ENCODE results near the gene HNF1A.

Gene HNF1A

DNA sequence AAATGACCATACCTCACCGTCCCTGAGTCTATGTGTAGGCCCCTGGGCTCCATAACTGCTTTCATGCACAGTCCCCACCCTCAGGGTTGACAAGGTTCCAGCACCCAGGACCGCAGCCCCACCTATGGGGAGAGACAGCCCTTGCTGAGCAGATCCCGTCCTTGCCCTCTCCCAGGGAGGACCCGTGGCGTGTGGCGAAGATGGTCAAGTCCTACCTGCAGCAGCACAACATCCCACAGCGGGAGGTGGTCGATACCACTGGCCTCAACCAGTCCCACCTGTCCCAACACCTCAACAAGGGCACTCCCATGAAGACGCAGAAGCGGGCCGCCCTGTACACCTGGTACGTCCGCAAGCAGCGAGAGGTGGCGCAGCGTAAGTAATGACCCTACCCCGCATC, 10.3 kb downstream of the HNF1A start:
- no peak for DNase-seq (ENCODE audit: low read depth, low spot score)

DNA sequence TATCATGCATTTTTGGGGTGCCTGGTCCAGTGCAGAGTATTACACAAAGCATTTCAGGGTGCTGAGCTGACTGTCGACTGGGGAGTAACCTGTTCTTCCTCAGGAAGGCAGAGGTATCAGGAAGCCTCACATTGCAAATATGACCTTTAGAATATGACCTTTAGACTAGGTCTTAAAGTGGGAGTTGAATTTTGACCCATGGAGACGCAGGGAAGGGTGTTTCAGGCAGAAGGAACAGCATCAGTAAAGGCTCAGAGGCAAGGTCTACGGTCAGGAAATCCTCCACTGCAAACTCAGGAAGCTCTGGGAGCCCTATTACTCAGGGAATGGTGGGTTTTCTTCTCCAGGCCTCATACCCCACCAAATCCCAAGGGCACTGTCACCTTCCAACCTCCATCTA, 11.3 kb downstream of the HNF1A start:
- no peak for DNase-seq (ENCODE audit: low read depth, low spot score)

DNA sequence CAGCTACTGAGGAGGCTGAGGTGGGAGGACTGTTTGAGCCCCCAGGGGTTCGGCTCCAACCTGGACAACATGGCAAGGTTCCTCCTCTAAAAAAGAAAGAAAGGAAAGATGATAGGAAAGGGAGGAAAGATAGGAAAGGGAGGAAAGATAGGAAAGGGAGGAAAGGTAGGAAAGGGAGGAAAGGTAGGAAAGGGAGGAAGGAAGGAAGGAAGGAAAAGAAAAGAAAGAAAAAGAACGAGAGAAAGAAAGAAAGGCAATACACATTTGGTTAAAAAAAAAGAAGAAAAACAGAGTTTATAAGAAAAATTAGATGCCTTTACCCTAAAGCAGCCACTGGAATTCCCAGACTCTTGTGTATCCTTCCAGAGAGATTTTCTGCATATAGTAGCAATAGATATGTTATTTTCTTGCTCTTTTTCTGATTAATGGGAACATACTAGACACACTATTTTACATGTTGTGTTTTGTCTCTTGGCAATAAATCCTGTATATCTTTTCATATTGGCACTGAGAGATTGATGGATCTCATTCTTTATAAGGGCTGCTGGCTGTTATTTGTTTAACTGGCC, 12.2 kb downstream of the HNF1A start:
- DNase-seq (ENCODE audit: low read depth, low spot score) = no peak

DNA sequence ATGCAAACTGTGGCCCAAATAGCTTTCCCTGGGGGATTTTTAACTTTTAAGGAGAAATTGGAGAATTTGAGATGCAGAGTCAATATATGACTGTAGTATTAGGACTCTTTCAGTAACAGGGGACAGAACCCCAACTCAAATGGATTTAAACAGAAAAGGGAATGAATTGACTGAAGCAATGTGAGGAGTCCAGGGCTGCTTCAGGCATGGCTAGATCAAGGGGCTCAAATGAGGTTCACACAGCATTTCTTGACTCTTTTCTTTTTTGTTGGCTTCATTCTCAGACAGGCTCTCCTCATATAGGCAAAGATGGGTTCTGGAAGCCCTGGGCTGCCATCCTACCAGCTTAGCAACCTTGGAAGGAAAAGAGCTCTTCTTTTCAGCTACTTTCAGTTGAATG, 13.6 kb downstream of the HNF1A start:
- DNase-seq (ENCODE audit: low read depth, low spot score) = no peak

DNA sequence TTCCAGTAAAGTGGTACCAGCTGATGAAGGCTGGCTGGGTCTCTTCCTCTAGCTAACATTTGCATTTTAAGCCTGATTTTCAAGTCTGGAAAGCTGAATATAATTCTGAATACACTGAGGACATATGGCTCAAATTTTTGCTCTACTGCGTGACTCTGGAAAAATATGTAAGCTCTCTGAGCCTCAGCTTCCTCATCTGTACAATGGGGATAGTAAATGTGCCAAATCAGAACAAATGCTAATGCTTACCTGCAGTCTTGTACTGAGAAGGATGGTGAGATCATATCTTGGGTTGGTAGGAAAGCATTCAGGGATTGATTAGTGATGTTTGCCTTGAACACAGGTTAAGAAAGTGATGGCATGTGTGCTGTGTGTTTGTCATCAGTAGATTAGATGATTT, 14.6 kb downstream of the HNF1A start:
- no peak for DNase-seq (ENCODE audit: low read depth, low spot score)

DNA sequence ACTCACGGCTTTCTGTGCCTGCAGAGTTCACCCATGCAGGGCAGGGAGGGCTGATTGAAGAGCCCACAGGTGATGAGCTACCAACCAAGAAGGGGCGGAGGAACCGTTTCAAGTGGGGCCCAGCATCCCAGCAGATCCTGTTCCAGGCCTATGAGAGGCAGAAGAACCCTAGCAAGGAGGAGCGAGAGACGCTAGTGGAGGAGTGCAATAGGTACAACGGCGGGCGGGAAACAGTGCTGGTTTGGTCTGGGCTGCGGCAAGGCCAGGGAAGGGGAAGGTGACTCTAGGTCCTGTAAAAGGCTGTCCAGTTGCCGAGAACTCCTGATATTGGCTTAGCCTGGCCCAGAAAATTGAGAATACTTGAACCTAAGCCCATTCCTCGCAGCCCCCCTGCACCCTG, 15.2 kb downstream of the HNF1A start:
- DNase-seq (ENCODE audit: low read depth, low spot score) = no peak

DNA sequence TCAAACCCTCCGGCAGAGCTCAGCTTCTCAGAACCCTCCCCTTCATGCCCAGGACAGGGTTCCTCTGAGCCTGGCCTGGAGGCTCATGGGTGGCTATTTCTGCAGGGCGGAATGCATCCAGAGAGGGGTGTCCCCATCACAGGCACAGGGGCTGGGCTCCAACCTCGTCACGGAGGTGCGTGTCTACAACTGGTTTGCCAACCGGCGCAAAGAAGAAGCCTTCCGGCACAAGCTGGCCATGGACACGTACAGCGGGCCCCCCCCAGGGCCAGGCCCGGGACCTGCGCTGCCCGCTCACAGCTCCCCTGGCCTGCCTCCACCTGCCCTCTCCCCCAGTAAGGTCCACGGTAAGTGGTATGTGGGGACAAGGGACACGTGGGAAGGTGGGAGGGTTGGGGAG, 15.7 kb downstream of the HNF1A start:
- DNase-seq (ENCODE audit: low read depth, low spot score) = no peak

DNA sequence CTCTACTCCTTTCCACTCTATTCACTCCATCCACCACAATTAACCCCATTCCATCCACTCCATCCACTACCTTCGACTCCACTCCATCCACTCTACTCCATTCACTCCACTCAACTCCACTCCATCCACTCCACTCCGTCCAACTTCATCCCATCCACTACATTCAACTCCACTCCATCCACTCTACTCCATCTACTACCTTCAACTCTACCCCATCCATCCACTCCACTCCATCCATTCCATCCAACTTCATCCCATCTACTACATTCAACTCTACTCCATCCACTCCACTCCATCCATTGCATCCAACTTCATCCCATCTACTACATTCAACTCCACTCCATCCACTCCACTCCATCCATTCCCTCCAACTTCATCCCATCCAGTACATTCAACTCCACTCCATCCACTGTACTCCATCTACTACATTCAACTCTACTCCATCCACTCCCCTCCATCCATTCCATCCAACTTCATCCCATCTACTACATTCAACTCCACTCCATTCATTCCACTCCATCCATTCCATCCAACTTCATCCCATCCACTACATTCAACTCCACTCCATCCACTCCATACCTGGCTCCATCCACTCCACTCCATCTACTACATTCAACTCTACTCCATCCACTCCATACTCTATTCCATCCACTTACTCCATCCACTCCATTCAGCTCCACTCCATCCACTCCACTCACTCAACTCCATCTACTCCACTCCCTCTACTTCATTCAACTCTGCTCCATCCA, 16.4 kb downstream of the HNF1A start:
- no peak for DNase-seq (ENCODE audit: low read depth, low spot score)

DNA sequence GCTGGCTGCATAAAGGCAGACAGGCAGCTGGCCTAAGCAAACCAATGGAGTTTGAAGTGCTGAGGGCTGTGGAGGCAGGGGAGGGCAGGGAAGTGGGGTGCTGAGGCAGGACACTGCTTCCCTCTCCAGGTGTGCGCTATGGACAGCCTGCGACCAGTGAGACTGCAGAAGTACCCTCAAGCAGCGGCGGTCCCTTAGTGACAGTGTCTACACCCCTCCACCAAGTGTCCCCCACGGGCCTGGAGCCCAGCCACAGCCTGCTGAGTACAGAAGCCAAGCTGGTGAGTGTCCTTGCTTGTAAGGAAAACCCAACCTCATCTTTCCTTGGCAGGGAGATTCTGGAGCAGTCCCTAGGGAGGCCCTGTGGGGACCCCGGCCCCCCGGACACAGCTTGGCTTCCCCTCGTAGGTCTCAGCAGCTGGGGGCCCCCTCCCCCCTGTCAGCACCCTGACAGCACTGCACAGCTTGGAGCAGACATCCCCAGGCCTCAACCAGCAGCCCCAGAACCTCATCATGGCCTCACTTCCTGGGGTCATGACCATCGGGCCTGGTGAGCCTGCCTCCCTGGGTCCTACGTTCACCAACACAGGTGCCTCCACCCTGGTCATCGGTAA, 17.9 kb downstream of the HNF1A start:
- DNase-seq (ENCODE audit: low read depth, low spot score) = no peak

DNA sequence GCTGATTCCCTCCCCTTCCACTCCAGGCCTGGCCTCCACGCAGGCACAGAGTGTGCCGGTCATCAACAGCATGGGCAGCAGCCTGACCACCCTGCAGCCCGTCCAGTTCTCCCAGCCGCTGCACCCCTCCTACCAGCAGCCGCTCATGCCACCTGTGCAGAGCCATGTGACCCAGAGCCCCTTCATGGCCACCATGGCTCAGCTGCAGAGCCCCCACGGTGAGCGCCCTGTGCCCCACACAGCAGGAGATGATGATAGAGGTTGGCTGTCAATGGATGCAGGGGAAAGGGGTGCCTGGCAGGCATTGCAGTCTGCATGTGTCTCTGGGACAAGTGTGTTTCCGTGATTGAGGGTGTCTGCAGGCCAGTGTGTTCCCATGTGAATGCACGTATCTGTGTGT, 19.1 kb downstream of the HNF1A start:
- no peak for DNase-seq (ENCODE audit: low read depth, low spot score)

DNA sequence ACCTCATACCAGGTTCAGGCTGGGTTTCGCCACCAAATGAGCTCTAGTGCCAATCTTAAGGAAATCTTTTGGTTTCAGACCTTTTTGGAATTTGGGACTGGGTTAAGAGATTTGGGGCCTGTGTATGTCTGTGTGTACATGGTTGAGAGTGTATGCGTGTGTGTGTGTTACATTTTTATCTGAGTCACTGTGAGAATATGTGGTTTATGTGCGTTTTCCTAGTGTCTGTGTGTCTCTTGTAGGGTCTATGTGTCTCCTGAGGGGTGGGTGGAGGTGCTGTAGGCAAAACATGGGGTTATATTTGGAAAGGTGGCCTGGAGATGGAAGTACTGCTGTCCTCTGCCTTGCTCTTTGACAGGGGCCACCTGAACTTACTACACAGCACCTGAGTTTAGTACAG, 20.1 kb downstream of the HNF1A start:
- no peak for DNase-seq (ENCODE audit: low read depth, low spot score)

DNA sequence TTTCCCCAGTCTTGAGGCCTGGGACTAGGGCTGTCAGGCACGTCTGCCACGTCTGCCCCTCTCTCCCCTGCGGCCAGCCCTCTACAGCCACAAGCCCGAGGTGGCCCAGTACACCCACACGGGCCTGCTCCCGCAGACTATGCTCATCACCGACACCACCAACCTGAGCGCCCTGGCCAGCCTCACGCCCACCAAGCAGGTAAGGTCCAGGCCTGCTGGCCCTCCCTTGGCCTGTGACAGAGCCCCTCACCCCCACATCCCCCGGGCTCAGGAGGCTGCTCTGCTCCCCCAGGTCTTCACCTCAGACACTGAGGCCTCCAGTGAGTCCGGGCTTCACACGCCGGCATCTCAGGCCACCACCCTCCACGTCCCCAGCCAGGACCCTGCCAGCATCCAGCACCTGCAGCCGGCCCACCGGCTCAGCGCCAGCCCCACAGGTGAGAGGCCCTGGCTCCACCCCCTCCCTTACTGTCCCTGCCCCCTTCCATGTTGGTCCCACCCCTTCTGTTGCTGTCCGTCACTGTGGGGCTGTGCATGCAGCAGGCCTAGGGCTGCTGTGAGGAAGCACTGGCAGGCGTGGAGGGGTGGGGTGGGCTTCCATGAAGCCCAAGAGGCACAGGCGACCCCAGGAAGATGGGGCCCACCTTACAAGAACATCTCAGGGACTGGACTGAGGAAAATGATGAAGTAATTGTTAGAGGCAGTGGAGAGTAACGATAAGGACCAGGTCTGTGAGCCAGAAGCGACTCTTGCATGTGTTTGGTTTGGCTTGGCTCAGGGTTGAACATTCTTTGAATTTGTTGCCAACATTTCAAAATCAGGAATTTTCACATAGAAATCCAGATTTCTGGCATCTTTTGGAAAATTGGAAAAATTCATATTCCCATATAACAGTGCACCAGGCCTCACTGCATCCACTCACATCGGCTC, 21.1 kb downstream of the HNF1A start:
- DNase-seq (ENCODE audit: low read depth, low spot score) = no peak

DNA sequence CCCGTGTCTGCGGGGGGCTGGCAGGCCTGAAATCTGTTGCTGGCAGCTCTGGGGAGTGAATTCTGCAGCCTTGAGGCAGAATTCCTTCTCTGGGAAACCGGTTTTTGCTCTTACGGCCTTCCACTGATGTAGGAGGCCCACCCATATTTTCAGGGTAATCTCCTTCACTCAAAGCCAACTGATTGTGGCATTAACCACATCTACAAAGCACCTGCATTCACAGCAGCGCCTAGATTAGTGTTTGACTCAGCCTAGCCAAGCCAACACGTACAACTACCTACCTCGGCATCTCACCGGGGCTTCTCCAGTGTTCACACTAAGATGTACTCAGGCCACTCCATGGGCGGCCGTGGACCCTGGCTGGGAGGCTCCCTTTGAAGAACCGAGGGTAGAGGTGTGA, 22.2 kb downstream of the HNF1A start:
- no peak for DNase-seq (ENCODE audit: low read depth, low spot score)

DNA sequence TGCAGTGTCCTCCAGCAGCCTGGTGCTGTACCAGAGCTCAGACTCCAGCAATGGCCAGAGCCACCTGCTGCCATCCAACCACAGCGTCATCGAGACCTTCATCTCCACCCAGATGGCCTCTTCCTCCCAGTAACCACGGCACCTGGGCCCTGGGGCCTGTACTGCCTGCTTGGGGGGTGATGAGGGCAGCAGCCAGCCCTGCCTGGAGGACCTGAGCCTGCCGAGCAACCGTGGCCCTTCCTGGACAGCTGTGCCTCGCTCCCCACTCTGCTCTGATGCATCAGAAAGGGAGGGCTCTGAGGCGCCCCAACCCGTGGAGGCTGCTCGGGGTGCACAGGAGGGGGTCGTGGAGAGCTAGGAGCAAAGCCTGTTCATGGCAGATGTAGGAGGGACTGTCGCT, 22.7 kb downstream of the HNF1A start:
- DNase-seq (ENCODE audit: low read depth, low spot score) = no peak

DNA sequence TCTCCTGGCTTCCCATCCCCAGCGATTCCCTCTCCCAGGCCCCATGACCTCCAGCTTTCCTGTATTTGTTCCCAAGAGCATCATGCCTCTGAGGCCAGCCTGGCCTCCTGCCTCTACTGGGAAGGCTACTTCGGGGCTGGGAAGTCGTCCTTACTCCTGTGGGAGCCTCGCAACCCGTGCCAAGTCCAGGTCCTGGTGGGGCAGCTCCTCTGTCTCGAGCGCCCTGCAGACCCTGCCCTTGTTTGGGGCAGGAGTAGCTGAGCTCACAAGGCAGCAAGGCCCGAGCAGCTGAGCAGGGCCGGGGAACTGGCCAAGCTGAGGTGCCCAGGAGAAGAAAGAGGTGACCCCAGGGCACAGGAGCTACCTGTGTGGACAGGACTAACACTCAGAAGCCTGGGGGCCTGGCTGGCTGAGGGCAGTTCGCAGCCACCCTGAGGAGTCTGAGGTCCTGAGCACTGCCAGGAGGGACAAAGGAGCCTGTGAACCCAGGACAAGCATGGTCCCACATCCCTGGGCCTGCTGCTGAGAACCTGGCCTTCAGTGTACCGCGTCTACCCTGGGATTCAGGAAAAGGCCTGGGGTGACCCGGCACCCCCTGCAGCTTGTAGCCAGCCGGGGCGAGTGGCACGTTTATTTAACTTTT, 23.6 kb downstream of the HNF1A start:
- DNase-seq (ENCODE audit: low read depth, low spot score) = no peak

DNA sequence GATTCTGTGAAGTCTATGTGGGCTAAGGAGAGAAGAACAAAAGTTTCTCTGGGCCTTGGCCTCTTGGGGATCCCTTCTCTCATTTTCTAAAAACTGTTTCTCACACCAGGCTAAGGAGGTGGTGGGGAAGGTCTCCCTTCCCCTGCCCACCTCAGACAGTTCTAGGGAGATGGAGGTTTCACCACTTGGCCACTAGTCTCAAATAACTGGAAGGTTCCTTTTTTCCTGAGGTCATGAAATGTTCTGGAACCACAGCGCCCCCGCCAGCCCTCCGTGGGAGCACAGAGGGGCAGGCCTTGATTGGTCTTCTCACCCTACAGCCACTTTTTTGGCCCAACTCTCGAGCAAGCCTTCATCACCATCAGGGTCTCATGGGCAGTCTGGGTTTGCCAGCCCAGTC, 25.3 kb downstream of the HNF1A start:
- DNase-seq (ENCODE audit: low read depth, low spot score) = no peak

DNA sequence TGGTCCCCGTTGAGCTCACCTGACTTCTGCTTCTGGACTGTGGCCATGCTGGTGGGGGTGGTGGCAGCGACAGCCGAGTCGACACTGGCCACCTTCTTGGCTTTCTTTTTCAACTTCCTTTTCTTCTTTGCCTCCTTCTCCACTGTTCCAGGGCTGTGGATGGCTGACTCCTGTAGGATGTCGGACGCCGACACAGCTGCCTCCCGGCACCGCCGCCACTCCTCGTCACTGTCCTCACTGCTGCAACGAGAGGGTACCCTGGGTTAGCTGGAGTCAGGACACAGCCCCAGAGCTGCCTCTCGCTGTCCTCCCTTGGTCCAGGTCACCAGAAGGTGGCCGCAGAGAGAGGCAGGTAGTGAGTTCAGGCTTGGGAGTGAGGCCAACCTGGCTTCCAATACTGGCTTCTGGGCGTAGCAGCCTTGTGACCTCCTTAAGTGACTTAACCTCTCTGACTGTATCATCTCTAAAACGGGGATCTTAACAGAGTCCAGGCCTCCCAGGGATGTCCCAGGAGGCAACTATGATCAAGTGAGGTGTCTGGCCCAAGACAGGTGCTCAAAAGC, 26.0 kb downstream of the HNF1A start:
- DNase-seq (ENCODE audit: low read depth, low spot score) = no peak

DNA sequence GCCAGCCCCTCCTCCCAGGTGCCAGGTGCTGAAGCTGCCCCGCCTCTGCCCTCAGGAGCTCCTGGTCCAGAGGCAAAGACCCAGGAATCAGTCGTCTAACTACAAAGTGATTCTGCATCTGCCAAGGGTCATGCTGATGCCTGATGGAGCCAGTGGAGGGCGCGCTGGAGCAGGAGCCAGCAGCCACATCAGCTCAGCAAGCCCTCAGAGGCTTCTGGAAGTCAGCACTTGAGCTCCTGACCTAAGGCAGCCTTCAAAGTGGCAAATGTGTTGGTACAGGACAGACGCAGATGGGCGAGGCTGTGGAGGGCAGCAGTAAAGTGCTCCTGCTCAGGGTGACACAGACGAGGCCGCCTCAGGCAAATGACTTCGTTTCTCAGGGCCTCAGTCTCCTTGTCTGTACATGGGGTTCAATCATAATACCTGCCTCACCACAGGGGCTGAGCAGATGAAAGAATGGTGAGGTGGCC, 27.0 kb downstream of the HNF1A start:
- no peak for DNase-seq (ENCODE audit: low read depth, low spot score)

DNA sequence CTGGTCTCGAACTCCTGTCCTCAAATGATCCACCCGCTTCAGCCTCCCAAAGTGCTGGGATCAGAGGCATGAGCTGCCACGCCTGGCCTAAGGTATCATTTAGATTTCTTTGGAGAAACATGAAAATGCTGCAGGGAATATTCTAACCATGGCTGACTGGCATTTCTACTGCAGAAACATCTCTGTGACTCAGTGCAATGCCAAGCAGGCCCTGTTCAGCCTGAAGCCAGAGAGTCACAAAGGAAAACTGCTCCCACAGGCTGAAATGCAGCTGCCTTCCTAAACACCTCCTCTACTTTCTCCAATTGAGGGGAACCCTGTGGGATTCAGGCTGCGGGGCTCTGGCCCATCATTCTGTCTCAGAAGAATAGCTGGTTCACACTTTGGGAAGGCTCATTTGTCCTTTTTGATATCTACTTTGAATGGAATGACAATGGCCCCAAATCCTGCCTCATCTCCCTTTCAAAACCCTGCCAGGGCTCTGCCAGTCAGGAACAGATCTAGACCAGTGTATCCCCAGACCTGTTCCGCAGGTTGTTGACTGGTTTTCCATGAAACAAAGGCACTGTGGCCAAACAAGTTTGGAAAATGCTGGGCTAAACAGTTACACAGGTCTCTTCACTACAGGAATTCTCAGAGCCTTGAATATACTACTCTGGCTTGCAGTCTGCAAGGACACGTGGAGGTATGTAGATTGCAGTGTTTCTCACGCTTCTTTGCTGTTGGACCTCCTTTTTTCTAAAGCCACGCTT, 30.2 kb downstream of the HNF1A start:
- no peak for DNase-seq (ENCODE audit: low read depth, low spot score)

DNA sequence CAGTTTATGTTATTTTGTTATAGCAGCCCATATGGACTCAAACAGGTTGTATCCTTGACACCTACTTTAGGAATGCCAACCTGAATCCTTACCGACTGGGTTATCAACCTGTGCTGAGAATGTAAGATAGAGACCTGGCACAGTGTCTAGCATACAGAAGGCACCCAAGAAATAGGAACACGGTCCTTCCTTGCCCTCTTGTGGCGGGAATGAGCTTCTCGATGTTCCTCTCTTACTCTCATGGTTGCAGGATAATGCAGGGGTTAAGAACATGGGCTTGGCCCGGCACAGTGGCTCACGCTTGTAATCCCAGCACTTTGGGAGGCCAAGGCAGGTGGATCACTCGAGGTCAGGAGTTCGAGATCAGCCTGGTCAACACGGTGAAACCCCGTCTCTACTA, 31.4 kb downstream of the HNF1A start:
- DNase-seq (ENCODE audit: low read depth, low spot score) = no peak

DNA sequence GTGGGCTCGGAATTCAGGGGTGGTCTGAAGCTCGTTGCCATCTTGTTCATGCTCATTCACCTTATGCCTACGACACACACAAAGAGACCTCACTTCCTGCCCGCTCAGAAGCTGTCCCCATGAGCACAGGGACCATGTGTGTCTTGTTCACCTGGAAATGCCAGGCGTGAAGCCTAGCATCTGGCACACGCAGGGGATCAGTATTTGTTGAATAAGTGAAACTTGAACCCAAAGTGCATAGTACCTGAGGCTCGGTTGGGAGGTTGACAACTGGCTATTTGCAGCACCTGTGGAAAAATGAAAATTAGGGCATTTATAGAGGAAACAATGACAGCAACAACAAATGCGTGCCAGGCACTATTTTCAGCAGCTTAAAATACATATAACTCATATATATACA, 32.5 kb downstream of the HNF1A start:
- DNase-seq (ENCODE audit: low read depth, low spot score) = no peak

All from activated CD4-positive, CD25-positive, alpha-beta regulatory T cell treated with anti-CD3 and anti-CD28 coated beads, Interleukin-2, amount 50 U/mL, for 16 hours (primary cell).